Ishikawa (cell line): Measurements from ENCODE around the gene GABARAPL2.

ENCODE experiments used
- CEBPB ChIP-seq: IDR thresholded peaks from 2 replicates; pipeline ENCODE4 v1.6.1; 2012
- CREB1 ChIP-seq: IDR thresholded peaks from 2 replicates; pipeline ENCODE4 v1.6.1; 2012; ENCODE audit warnings: low read depth
- EGR1 ChIP-seq: IDR thresholded peaks from 2 replicates; pipeline ENCODE4 v1.6.1; 2012
- EP300 ChIP-seq: IDR thresholded peaks from 2 replicates; pipeline ENCODE4 v1.6.1; 2012; ENCODE audit warnings: borderline replicate concordance
- FOXM1 ChIP-seq: IDR thresholded peaks from 2 replicates; pipeline ENCODE4 v1.6.1; 2012; ENCODE audit warnings: low read depth, borderline replicate concordance
- NFIC ChIP-seq: IDR thresholded peaks from 2 replicates; pipeline ENCODE4 v1.6.1; 2012
- RAD21 ChIP-seq: IDR thresholded peaks from 2 replicates; pipeline ENCODE4 v1.6.1; 2012; ENCODE audit warnings: low read depth
- TAF1 ChIP-seq: IDR thresholded peaks from 2 replicates; pipeline ENCODE4 v1.6.1; 2012; ENCODE audit warnings: low read depth, mild to moderate bottlenecking
- TCF12 ChIP-seq: IDR thresholded peaks from 2 replicates; pipeline ENCODE4 v1.6.1; 2012; ENCODE audit warnings: low read depth
- TEAD4 ChIP-seq: IDR thresholded peaks from 2 replicates; pipeline ENCODE4 v1.6.1; 2012
- YY1 ChIP-seq: IDR thresholded peaks from 2 replicates; pipeline ENCODE4 v1.6.1; 2012; ENCODE audit warnings: low read depth
- ZBTB7A ChIP-seq: IDR thresholded peaks from 2 replicates; pipeline ENCODE4 v1.6.1; 2012; ENCODE audit warnings: low read depth
- TF ChIP-seq, protein P1 (sequence below): IDR thresholded peaks from 2 replicates; pipeline ENCODE4 v1.6.1; 2012
- TF ChIP-seq, protein P2 (sequence below): IDR thresholded peaks from 2 replicates; pipeline ENCODE4 v1.6.1; 2012; ENCODE audit warnings: low read depth, mild to moderate bottlenecking
- TF ChIP-seq, protein P3 (sequence below): IDR thresholded peaks from 2 replicates; pipeline ENCODE4 v1.6.1; 2012

GABARAPL2 gene

DNA sequence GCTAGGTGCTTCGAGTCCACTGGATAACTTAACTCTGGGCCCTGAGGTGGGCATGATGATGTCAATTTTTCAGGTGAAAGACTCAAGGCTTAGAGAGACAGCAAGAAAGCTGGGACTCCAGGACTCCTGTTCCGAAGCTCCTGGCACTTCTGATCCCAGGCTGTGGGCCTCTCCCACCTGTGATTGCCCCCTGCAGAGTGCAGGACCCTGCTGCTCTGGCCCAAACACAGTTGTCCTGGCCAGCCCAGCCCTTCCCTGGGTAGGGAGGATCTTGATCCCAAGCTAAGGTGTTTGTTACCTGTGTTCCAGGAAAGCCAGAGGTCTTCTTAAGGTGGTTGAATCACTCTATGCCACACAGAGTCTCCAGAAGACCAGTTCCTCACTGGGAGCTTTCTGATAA is 33.4 kb upstream of the GABARAPL2 start:
- TF ChIP-seq RAD21 (no peak), CEBPB (no peak), TEAD4 (no peak), NFIC (no peak), CREB1 (no peak), YY1 (no peak), ZBTB7A (no peak), EP300 (no peak), EGR1 (no peak), TAF1 (no peak)
- TF ChIP-seq, protein P1, sequence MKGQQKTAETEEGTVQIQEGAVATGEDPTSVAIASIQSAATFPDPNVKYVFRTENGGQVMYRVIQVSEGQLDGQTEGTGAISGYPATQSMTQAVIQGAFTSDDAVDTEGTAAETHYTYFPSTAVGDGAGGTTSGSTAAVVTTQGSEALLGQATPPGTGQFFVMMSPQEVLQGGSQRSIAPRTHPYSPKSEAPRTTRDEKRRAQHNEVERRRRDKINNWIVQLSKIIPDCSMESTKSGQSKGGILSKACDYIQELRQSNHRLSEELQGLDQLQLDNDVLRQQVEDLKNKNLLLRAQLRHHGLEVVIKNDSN, result no peak
- TF ChIP-seq, protein P2, sequence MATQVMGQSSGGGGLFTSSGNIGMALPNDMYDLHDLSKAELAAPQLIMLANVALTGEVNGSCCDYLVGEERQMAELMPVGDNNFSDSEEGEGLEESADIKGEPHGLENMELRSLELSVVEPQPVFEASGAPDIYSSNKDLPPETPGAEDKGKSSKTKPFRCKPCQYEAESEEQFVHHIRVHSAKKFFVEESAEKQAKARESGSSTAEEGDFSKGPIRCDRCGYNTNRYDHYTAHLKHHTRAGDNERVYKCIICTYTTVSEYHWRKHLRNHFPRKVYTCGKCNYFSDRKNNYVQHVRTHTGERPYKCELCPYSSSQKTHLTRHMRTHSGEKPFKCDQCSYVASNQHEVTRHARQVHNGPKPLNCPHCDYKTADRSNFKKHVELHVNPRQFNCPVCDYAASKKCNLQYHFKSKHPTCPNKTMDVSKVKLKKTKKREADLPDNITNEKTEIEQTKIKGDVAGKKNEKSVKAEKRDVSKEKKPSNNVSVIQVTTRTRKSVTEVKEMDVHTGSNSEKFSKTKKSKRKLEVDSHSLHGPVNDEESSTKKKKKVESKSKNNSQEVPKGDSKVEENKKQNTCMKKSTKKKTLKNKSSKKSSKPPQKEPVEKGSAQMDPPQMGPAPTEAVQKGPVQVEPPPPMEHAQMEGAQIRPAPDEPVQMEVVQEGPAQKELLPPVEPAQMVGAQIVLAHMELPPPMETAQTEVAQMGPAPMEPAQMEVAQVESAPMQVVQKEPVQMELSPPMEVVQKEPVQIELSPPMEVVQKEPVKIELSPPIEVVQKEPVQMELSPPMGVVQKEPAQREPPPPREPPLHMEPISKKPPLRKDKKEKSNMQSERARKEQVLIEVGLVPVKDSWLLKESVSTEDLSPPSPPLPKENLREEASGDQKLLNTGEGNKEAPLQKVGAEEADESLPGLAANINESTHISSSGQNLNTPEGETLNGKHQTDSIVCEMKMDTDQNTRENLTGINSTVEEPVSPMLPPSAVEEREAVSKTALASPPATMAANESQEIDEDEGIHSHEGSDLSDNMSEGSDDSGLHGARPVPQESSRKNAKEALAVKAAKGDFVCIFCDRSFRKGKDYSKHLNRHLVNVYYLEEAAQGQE, result no peak

DNA sequence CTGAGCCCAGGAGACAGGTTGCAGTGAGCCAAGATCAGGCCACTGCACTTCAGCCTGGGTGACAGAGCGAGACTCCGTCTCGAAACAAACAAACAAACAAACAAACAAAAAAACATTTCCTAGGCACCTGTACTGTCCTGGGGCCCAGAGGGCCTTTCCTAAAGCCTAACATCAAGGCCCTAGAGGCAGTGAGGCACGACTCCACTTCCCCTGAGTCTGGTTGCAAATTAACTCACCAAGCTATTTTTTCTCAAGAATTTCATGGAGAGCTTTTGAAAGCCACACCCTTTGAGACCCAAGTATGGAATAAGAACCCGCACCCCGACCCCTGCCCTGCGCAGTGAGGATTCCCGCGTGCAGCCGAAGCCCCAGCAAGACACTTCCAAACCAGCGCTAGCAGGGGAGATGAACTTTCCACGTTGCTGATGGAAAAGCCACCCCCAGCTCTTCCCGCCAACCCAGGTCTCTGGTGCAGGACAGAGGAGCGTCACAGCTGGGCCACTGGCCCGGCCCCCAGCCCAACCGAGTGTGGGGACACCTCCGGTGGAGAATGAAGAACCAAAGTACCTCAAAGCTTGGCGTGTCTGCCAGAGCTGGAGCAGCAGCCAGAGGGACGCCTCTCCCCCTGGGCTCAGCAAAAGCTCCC is 31.5 kb upstream of the GABARAPL2 start:
- no peak for TF ChIP-seq EGR1
- TF ChIP-seq, protein P2, result no peak
- TF ChIP-seq CREB1, result no peak
- TF ChIP-seq, protein P3, sequence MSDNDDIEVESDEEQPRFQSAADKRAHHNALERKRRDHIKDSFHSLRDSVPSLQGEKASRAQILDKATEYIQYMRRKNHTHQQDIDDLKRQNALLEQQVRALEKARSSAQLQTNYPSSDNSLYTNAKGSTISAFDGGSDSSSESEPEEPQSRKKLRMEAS, result no peak
- TF ChIP-seq FOXM1, result no peak
- TF ChIP-seq YY1, result no peak
- no peak for TF ChIP-seq RAD21
- TF ChIP-seq TAF1, result no peak
- no peak for TF ChIP-seq CEBPB
- TF ChIP-seq TCF12, result no peak
- TF ChIP-seq EP300, result no peak
- no peak for TF ChIP-seq TEAD4
- no peak for TF ChIP-seq ZBTB7A
- no peak for TF ChIP-seq NFIC
- TF ChIP-seq, protein P1, result no peak

DNA sequence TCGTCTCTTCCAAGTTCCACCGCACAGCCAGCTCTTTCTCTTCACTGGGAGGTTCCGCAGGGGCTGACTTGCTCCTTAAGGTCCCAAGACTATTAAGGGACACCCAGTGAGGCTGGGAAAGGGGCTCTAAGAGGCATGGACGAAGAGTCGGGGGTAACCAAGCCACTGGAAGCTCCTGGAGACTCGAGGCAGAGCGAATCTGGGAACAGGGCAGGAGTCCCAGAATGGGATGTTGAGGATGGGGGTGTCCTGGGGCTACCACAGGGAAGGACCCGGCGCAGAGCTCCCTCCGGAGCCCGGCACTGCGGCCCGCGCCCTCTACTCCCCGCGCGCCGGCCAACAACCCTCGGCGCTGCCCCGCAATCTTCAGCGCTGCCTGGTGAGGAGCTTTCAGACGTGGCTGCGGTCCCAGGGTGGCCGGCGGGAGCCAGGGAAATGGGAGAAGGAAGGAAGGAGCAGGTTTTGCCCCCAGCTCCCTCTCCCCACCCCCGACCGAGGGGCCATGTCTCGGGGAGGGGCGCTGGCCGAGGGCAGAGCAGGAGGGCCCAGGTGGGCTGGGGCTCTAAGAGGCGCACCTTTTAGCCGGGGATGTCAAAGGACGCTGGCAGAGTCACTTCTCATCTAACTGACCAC is 30.9 kb upstream of the GABARAPL2 start:
- TF ChIP-seq, protein P1, result no peak
- TF ChIP-seq EP300 (no peak), CREB1 (no peak), RAD21 (no peak), CEBPB (no peak), TAF1 (no peak), TEAD4 (no peak), YY1 (no peak), EGR1 (no peak), TCF12 (no peak), NFIC (no peak), FOXM1 (no peak), ZBTB7A (no peak)
- TF ChIP-seq, protein P2, result no peak
- TF ChIP-seq, protein P3, result no peak
